Stimulated activated CD8-positive, alpha-beta memory T cell treated with anti-CD3 and anti-CD28 coated beads, Interleukin-4, amount 100 ng/mL, for 1 hour (primary cell): ENCODE results near the gene CATSPERD.
"Not testable (repeated sequence)": the region's sequence is repeated elsewhere in the genome, so short reads cannot be mapped to it uniquely, and the experiment has no call there.

ENCODE experiments used
- DNase-seq, 2 donors: peaks; one replicate each; pipeline ENCODE4 v3.0.0-alpha.2; 2020; ENCODE audit warnings: low read depth in 2 of 2, low spot score in 1 of 2

CATSPERD gene

DNA sequence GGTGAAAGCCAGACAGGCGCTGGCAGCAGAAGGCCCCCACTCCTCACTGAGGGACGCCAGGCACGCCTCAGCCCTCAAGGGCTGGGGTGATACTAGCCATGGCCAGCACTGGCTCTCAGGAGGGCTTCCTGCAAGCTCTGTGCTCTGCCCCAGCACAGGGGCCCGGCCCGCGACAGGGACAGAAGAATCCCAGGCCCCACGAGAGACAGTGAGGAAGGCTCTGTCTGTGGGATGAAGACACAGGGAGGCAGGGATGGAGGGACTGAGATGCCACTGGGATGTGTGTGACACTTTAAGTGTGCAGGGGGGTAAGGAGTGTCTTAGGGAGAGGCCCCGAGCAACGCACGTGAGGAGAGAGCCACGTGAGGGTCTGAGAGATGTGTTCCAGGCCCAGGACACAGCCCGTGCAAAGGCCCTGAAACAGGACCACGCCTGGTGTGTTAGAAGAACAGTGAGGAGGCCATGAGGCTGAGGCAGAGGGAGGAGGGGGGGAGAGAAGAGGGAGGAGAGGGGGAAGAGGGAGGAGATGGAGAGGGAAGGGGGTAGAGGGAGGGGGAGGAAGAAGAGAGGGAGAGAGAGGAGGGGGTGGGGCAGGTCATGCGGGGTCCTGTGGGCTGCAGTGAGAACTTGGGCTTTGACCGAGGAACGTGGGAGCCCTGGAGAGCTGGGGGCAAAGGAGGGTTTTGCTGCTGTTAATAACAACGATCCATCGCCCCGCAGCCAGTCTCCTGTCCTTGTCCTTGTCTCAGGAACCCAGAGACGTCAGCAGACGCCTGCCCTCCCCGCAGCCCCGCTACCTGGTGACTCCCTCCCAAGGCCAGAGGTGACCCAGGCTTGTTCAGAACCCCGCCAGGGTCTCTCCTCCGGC lies 23.2 kb upstream of the CATSPERD start:
- DNase-seq = no peak

GRCh38 chr19:5697890-5698634 lies 22.4 kb upstream of the CATSPERD start:
- DNase-seq = no peak

GRCh38 chr19:5698635-5699422 lies 21.6 kb upstream of the CATSPERD start:
- DNase-seq = no peak

DNA sequence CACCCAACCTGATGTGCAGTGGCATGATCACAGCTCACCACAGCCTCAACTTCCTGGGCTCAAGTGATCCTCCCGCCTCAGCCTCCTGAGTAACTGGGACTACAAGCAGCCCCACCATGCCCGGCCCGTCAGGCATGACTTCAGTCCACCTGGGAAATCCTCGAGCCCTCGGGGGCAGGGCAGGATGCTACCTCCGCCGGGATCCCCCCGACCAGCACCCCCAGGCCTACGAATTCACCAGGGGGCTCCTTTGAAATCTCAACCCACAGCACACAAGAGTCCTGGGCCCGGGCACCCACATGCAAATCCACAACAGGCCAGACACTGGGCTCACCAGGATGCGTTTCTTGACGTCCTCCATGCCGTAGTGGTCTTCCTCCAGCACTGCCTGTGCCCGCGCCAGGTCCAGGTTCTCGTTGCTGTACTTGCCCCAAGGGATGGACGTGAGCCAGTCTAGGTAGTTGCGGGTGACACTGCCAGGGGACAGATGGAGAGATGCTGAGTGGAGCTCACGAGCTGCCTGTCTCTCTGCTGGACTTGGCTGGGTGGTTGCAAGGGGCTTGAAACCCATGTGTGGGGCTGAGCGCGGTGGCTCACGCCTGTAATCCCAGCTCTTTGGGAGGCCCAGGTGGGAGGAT lies 19.9 kb upstream of the CATSPERD start:
- no peak for DNase-seq

GRCh38 chr19:5702053-5702410 lies 18.4 kb upstream of the CATSPERD start:
- not testable (repeated sequence) for DNase-seq

- no peak for DNase-seq
Observed at GRCh38 chr19:5703819-5704818, 16.3 kb upstream of the CATSPERD start.

- no peak for DNase-seq
Observed at GRCh38 chr19:5705552-5705951, 14.9 kb upstream of the CATSPERD start.

DNA sequence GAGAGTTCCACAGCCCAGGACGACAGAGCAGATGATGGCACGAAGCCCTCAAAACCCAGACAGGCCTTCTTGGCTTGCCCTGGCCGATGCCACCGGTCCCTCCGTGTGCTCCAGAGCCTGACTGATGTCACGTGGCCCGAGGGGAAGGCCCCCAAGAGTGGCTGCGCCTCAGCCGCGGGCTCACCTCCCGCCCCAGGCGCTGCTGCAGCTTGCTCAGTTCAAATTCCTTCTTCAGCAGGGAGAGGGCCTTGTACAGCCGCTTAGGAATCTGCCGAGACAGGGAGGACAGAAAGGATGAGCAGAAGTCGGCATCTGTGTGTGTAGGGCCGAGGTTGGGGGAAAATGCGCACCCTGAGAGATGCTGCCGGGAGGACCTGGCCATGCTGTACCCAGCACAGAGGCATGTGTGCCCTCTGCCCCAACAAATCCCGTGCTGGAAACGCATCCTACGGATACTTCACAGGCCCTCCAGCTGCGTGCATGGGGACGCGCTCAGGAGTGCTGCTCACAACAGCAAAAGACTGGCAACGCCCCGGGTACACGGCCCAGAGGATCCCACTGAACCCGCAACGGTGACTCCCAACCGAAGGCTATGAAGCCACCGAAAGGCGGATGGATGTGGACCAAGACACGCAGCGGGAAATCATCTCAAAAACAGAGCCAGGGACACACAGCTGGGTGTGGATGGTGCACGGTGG lies 13.4 kb upstream of the CATSPERD start:
- no peak for DNase-seq

DNA sequence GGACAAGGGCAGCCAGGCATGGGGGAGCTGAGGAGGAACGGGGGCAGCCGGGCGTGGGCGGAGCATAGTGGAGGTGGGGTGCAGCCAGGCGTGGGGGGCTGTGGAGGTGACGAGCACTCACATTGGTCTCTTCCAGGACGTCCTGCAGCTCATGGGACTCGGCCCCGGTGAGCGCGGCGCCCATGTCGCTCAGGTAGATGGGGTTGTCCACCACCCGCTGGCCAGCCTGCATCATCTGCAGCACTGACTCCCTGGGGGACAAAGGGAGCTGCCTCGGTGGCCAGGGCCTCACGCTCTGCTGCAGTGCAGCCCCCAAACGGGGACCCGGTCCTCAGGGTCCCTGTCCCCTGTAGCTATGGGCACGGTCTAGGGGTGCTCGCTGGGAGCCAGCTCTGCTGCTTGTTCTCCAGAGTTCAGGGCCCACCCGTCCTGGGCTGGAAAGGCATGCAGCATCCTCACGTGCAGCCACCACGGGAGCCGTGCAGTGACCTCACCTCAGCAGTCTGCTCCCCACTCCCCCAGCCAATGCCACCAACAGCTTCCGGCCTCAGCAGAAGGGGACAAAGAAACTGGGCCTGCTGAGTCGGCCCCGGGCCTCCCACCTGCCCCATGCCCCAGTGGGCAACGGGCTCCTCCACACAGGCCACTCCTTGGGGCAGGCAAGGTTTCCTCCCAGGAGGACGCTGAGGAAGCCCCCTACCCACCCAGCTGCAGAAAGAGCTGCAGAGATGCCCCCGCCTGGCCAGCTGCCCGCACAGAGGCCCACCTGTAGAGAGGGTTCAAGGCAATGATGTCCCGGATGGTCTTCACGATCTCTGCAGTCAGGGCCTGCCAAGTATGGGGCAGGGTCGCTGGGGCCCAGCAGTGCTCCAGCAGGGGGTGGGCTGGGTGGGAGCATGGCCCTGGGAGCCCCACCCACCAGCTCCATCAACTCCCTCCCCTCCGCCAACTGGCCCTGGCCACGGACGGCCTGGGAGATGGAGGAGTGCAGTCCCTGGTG lies 12.6 kb upstream of the CATSPERD start:
- DNase-seq = no peak

DNA sequence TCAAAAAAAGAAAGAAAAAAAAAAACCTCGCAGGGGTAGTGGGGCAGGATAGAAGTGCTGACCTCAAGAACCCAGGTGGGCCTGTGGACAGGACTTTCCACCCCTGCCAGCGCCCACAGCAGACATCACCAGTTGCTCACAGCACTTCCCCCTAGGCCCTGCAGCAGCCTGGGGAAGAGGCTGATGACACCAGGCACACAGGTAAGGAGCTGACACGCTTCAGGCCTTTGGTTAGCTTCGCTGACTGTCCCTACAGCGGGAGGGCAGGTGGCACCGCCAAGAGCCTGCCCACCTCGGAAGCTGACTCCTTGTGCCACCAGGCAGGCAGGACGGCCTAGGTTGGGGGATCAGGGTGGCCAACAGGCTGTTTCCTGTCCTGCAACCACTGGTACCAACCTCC lies 9.4 kb upstream of the CATSPERD start:
- DNase-seq = no peak

- no peak for DNase-seq
Observed at GRCh38 chr19:5711713-5712161, 8.7 kb upstream of the CATSPERD start.

GRCh38 chr19:5713228-5713627 lies 7.2 kb upstream of the CATSPERD start:
- DNase-seq = no peak

DNA sequence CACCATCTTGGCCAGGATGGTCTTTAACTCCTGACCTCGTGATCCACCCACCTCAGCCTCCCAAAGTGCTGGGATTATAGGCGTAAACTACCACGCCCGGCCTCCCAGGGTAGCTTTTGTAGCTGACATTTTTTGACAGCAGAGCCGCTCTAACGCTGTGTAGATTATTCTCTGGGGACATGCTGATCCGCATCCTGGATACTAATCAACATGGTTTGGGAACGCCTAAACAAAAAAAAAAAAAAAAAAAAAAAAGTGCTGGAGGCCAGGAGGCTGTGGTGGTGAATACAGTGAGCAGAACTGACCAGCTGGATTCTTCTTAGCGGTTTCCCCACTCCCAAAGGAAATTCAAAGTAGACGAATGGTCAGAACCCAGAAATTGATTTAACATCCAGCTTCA lies 5.6 kb upstream of the CATSPERD start:
- no peak for DNase-seq

DNA sequence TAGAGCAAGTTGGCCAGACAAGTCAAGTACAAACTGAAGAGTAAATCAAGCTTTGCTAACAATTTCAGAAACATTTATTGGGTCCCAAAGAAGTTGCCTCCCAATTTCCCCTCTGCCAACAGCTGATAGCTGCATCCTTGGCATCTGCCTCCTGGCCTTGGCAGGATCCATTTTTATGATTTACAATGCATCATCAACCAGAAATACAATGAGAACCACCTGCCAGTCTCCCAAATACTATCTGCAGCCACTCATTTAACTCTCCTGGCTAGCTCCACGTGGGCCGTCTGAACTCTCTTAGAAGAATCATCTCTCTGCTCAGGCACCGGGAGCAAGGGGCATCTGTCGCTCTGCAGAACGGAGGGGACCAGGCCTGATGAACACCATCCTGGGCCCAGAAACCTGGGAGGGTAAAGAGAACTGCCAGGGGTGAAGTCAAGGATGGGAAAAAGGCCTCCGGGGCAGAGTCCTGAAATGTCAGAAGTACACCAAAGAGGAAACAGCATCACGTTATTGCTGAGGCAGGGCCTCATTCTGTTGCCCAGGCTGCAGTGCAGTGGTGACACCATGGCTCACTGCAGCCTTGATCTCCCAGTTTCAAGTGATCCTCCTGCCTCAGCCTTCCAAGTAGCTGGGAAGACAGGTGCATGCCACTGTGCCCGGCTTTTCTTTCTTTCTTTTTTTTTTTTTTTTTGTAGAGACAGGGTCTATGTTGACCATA lies 3.1 kb upstream of the CATSPERD start:
- DNase-seq = no peak

- no peak for DNase-seq
Observed at GRCh38 chr19:5718037-5718578, 2.3 kb upstream of the CATSPERD start.

DNA sequence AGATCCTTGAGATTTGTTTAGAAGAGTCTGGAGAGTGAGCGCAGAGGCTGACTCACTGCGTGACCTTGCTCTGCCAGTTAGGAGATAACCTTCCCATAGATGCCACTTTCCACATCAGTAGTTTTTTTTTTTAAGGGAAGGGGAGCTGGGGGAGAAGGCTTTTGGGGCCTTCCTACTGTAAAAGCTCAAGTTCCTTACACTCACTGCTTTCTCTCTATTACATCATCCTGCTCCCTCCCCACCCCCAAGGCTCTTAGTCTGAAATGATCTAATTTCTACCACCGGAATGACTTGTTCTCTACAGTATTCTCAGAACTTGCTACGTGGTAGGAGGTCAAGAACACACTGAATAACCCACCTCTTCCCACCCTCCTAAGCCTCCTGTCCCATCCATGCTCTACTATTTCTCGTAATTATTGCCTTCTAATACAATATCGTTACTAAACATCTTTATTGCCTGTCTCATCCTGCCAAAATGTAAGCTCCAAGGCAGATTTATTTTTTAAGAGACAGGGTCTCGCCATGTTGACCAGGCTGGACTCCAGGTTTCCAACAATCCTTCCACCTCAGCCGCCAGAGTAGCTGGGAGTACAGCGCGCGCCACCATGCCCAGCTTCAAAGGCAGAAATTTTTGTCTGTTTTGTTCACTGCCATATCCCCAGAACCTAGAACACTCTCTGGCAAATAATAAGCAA lies 1.7 kb upstream of the CATSPERD start:
- DNase-seq = no peak
